Measurements from ENCODE around the gene ENTPD1. TPM values are rescaled to one million over a fixed set of nuclear protein-coding genes. Genes with fewer than 3 reads are reported as not detected.

Gene ENTPD1
- total and polyA plus RNA-seq, 8 donors = 3.7 to 56.7 (median 9.7) TPM

- H3K27me3 ChIP-seq = no peaks in the 10 kb centered on the region
- H3K27ac ChIP-seq = no peak overlapping the region
- H3K4me1 ChIP-seq = peaks cover 0 to 6% (median 3%) of the 10 kb centered on the region in 4 donors
- TF ChIP-seq POLR2AphosphoS5 (IDR thresholded peaks at IDR 0.05) (no peak), EP300 (IDR thresholded peaks at IDR 0.05) (no peak), POLR2A (IDR thresholded peaks at IDR 0.05) (no peak)
- TF ChIP-seq, protein P1, sequence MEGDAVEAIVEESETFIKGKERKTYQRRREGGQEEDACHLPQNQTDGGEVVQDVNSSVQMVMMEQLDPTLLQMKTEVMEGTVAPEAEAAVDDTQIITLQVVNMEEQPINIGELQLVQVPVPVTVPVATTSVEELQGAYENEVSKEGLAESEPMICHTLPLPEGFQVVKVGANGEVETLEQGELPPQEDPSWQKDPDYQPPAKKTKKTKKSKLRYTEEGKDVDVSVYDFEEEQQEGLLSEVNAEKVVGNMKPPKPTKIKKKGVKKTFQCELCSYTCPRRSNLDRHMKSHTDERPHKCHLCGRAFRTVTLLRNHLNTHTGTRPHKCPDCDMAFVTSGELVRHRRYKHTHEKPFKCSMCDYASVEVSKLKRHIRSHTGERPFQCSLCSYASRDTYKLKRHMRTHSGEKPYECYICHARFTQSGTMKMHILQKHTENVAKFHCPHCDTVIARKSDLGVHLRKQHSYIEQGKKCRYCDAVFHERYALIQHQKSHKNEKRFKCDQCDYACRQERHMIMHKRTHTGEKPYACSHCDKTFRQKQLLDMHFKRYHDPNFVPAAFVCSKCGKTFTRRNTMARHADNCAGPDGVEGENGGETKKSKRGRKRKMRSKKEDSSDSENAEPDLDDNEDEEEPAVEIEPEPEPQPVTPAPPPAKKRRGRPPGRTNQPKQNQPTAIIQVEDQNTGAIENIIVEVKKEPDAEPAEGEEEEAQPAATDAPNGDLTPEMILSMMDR (IDR thresholded peaks at IDR 0.05) = no peak
- intact Hi-C loops (cut with DNase I; ENCODE audit: low total_unique reads) = no loop called here
- peaks cover 5 to 58% (median 26%) of the 10 kb centered on the region in 4 donors for H3K36me3 ChIP-seq
- DNase-seq = no peak
- H3K4me3 ChIP-seq = no peak overlapping the region
- H3K9me3 ChIP-seq = no peaks in the 10 kb centered on the region
Measured at GRCh38 chr10:95847007-95847406, 91.0 kb downstream of the ENTPD1 start.

DNA sequence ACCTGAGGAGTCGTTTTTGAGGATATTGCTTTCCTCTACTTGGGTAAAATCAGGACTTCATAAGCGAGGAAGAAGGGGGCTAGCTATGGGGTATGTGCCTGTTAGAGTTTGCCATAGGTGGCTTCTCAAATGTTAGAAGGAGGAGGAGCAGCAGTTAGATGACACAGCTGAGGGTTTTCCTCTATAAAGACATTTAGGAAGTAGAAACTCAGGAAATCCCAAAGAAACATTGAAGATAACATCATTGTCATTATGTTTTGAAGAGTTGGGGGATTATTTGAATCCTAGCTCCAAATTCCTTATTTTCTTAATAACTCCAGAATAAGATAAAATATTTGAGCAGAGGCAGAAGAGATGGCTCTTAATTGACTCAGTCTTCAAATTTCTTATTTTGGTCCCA is 92.9 kb downstream of the ENTPD1 start:
- Histone ChIP-seq H3K27me3 (no peaks in the 10 kb centered on the region), H3K4me1 (no peaks in the 10 kb centered on the region), H3K9me3 (no peaks in the 10 kb centered on the region), H3K4me3 (no peak overlapping the region), H3K27ac (no peak overlapping the region), H3K36me3 (peaks cover 5 to 49% (median 24%) of the 10 kb centered on the region in 4 donors)
- no peak for DNase-seq
- WGBS, 5 donors = 65 to 83% (median 78%) methylated on average over 2 of the region's 2 CpGs
- intact Hi-C loops (cut with DNase I; ENCODE audit: low total_unique reads) = no loop called here
- TF ChIP-seq POLR2A (IDR thresholded peaks at IDR 0.05) (no peak), EP300 (IDR thresholded peaks at IDR 0.05) (no peak)
- TF ChIP-seq, protein P1 (IDR thresholded peaks at IDR 0.05) = no peak

DNA sequence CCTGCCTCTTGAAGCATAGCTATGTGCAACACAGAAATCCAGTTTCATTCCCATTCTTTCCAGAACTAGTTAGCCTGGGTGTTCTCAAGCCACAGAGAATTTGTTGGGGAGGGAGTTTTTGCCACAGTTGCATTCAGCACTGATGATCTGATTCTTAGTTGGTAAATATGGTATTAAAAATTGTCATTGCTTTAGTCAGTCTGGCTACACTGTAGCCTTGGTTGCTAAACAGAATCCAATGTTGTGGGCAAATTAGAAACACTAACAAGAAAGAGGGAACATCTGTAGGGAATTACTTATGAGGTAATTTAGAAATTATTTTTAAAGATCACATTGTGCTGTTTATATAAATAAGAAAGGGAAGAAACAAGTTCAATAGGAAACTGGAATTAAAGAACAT is 94.8 kb downstream of the ENTPD1 start:
- Histone ChIP-seq H3K9me3 (no peaks in the 10 kb centered on the region), H3K36me3 (peaks cover 5 to 30% (median 10%) of the 10 kb centered on the region in 4 donors), H3K4me1 (no peaks in the 10 kb centered on the region), H3K4me3 (no peak overlapping the region), H3K27ac (no peak overlapping the region), H3K27me3 (no peaks in the 10 kb centered on the region)
- intact Hi-C loops (cut with DNase I; ENCODE audit: low total_unique reads) = no loop called here
- TF ChIP-seq EP300 (IDR thresholded peaks at IDR 0.05) = no peak
- no peak for TF ChIP-seq POLR2AphosphoS5 (IDR thresholded peaks at IDR 0.05)
- TF ChIP-seq POLR2A (IDR thresholded peaks at IDR 0.05) = no peak
- TF ChIP-seq, protein P1 (IDR thresholded peaks at IDR 0.05) = no peak
- DNase-seq = no peak

DNA sequence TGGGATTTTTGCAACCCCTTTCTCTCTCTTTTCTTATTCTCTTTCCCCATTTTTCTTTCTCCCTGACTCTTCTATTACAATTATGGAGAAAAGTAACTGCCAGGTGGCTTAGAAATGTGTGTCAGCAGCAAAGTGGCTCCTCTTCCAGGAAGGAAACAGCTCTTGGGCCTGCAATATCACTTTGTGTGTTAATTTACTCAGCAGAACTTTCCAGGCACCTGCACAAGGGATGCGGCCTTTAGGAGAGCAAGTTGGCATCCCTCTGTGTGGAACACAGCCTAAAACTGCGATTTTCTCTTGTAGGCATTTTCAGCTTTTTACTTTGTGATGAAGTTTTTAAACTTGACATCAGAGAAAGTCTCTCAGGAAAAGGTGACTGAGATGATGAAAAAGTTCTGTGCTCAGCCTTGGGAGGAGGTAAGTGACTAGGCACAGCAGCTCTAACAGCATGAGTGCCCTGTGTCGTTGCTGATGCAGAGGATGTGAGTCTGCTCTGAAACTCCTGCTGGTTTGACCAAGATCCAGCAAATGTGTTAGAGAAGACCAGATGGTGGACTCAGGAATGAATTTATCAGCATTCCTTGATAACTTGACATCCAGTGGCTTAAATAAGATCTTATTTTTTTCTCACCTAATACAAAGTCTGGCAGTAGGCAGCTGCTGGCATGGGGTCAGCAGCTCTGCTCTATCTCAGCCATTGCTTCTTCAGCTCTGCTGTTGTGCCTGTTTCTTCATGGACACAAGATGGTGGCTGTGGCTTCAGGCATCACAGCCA is 104.4 kb downstream of the ENTPD1 start:
- TF ChIP-seq POLR2A (IDR thresholded peaks at IDR 0.05) = no peak
- TF ChIP-seq EP300 (IDR thresholded peaks at IDR 0.05) = no peak
- TF ChIP-seq, protein P1 (IDR thresholded peaks at IDR 0.05) = no peak
- TF ChIP-seq POLR2AphosphoS5 (IDR thresholded peaks at IDR 0.05) = no peak
- Histone ChIP-seq H3K36me3 (peaks cover 0 to 17% (median 8%) of the 10 kb centered on the region in 4 donors), H3K4me3 (no peak overlapping the region), H3K27ac (peak overlapping the region in 1 of 5 donors; percentile 9), H3K27me3 (no peaks in the 10 kb centered on the region), H3K9me3 (no peaks in the 10 kb centered on the region), H3K4me1 (peaks cover 0 to 17% (median 5%) of the 10 kb centered on the region in 4 donors)
- DNase-seq = no peak
- 75 to 97% (median 85%) methylated on average over 3 of the region's 3 CpGs for WGBS, 5 donors
- intact Hi-C loops (cut with DNase I; ENCODE audit: low total_unique reads) = no loop called here
